Activated T-helper 9 cell treated with anti-CD3 and anti-CD28 coated beads, Interleukin-2, amount 50 U/mL, for 16 hours (primary cell): Measurements from ENCODE around the gene AIMP2.
"Not testable (repeated sequence)": the region's sequence is repeated elsewhere in the genome, so short reads cannot be mapped to it uniquely, and the experiment has no call there.

Experiments used
- DNase-seq: peaks from one replicate; pipeline ENCODE4 v3.0.0-alpha.2; 2020; ENCODE audit warnings: low read depth

The AIMP2 gene

DNA sequence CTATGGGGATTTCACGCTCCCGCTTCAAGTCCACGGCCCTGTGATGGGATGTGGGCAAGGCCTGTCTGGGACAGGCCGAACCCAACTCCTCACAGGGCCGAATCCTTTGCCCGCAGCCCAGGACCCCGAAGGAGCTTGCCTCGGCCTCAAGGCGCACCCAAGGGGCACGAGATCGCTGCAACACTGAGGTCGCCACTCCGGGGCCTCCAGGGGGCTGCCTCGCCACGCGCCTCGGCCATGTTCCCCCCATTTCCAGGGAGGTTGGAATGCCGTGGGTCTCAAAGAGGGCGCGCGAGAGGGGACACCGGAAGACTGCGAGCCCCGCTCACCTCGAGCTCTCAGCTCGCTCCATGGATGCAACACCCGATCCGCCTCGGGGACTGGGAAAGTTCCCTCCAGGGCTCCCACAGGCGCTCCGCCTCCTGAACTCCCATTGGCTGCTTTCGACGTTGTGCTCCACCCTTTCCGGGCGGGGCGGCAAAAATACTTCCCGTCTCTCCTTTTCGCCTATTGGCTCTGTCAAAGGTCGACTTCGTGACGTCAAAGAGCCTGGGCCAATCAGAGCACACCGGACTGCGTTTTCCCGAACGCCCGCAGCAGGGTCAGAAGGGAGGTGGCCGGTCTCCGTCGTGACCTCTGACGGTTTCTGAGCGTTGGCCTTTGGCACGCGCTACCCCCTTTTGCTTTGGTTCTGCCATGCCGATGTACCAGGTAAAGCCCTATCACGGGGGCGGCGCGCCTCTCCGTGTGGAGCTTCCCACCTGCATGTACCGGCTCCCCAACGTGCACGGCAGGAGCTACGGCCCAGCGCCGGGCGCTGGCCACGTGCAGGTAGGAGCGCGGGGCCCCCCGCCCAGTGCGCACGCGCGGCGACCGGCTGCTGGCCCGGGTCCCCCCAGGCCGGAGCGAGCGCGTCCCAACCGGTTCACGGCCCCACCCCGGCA lies at the start of gene AIMP2, which contains the start of gene PMS2:
TSS of gene AIMP2 (plus strand) at position 605 of the 944 bp plus-strand sequence. CDS start at position 697, 92 bp downstream.
TSS of gene PMS2 (minus strand) at position 382 of the 944 bp plus-strand sequence. CDS start at position 352, 30 bp downstream.
- peak; percentile 94 for DNase-seq

DNA sequence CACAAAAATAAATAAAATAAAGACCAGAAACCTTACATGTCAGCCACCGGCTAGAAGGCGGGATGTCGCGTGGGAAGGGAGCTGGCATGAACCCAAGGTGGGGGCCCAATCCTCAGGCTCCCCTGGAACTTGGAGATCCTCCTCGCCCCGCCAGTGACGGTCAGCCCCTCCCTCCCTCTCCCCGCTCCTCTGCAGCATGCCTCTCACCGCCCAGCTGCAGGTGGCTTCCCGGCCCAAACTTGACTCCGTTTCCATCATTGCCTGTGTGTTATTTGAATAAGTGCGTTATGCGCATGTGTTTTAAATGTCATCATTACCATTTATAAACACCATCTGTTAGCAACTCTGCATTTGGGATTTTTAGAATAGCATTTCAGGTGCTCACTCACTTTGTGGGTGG lies 45.9 kb upstream of the AIMP2 start:
- not testable (repeated sequence) for DNase-seq

DNA sequence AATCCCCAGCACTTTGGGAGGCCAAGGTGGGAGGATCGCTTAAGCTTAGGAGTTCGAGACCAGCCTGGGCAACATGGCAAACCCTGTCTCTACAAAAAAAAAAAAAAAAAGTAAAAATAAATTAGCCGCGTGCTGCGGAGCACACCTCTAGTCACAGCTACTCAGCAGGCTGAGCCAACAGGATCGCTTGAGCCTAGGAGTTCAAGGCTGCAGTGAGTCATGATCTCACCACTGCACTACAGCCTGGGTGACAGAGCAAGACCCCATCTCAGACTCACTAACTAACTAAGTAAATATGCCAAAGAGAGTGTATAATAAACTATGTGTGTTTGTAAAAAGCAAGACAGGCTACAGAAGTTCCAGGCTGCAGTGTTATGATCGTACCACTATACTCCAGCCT lies 45.3 kb upstream of the AIMP2 start:
- DNase-seq, result not testable (repeated sequence)

DNA sequence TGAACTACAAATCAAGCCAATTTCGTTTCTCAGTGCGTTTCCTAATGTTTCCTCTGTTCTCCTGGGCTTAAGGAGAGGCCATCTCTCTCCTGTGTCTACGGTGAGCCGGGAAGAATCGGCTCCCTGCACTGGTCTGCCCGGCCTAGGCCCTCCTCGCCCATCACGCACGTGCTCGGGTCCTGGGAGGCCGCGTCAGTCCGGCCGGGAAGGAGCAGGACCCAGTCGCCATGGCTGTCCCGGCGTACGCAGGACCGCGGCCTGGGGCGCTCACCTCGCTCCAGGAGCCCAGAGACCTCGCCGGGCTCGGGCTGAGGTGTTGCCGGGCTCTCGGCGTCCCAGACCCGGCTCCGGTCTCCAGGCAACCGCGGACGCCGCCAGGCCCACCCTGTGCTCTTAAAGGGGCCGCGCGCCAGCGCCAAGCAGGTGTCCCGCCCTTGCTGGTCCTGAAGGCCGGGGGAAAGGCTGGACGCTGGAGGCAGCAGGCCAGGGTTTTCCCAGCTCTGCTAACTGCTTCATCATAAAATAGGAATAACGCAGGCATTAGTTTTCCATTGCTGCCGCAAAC lies 38.6 kb upstream of the AIMP2 start, which contains the start of gene RSPH10B:
TSS of gene RSPH10B (minus strand) at position 343 of the 565 bp plus-strand sequence. CDS start 3,573 bp downstream, outside the sequence.
- DNase-seq, result not testable (repeated sequence)

DNA sequence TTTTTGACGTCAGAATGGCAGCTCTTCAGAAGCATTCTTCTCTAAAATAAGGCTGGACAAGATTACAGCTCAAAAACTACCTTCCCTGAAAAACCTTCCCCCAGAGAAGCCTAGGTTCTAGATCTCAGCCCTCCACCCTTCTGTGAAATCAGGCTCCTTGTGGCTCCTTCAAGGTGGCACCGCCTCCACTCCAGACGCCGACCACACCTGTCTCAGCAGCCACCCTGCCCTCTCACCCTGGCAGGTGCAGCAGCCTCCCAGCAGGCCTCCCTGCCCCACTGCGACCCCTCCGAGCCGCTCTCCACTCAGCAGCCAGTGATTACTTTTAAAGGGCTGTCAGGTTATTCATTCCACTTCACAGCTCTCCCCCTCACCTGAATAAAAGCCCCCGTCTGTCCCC lies 35.5 kb upstream of the AIMP2 start:
- DNase-seq, result not testable (repeated sequence)

DNA sequence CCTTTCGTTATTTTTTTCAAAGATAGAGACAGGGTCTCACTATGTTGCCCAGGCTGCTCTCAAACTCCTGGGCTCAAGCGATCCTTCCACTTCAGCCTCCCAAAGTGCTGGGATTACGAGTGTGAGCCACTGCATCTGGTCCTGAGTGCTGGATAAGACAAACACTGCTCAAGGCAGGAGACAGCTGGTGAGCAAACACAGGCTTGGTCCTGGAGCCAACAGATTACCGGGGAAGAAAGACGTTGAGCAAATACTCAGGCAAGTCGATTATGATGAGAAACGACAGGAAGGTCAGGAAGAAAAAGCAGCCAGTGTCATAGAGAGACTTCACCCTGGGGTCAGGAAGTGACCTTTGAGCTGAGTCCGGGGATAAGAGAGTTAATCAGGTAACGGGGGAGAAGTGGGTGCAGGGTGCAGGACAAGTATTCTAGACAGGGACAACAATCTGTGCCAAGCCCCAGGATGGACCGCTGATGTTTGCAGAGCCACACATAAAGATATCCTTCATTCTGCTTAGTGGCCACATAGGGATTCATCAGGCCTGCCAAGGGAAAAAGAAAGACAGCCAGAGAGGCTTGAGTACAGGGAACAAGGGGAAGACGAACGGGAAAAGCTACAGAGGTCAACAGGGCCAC lies 29.3 kb upstream of the AIMP2 start:
- DNase-seq, result not testable (repeated sequence)

DNA sequence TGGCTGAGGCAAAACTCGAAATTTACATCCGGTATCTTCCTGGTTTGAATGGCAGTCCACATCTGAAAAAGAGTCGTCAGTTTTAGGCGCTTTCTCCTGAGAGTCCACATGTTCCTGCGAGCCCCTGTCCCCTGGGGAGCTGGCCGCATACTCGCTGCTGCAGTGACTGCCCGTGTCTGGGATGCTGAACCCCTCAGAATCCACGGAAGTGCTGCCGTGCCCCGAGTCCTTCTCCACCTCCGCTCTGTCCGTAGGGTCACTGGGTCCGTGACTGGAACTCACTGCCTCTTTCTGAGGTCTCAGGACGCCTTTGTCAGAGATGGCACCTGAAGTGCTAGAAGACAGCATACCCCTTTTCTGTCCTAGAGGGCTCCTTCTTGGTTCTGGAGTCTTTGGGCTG lies 22.0 kb upstream of the AIMP2 start:
- not testable (repeated sequence) for DNase-seq

DNA sequence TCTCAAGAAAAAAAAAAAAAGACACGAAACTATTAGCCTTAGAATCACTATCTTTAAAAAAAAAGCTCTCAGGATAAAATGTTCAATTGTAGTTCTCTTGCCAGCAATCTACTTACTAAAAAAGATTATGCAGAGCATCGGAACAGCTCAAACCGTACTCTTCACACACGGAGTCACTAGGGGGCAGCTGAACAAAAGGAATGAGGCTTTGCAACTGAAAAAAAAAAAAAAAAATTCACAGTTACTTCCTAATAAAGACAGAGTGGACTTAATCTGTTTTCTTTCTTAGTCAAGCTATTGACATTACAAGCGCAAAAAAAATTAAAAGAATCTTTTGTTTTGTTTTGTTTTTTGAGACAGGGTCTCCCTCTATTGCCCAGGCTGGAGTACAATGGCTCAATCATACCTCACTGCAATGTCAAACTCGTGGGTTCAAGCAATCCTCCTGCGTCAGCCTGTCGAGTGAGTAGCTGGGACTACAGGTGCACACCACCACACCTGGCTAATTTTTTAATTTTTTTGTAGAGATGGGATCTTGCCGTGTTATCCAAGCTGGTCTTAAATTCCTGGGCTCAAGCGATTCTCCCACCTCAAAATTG lies 11.8 kb upstream of the AIMP2 start:
- no peak for DNase-seq

DNA sequence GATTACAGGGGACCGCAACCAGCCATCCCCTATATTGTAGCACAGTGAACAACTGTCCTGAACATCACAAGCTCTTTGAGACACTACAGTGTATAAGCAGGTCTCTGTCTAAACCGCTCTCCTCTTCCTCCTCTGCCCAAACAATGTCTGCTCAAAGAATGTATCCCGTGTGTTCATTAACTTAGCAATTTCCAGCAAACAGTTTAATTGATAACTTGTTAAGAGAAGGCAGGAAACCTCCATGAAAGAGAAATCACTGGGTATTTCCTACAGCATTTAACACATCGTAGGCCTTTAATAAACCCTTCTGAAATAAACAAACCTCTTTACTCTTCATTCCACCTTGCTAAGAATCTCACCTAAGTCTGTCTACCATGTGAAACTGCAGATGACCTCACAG lies 1.7 kb upstream of the AIMP2 start:
- DNase-seq, result no peak

DNA sequence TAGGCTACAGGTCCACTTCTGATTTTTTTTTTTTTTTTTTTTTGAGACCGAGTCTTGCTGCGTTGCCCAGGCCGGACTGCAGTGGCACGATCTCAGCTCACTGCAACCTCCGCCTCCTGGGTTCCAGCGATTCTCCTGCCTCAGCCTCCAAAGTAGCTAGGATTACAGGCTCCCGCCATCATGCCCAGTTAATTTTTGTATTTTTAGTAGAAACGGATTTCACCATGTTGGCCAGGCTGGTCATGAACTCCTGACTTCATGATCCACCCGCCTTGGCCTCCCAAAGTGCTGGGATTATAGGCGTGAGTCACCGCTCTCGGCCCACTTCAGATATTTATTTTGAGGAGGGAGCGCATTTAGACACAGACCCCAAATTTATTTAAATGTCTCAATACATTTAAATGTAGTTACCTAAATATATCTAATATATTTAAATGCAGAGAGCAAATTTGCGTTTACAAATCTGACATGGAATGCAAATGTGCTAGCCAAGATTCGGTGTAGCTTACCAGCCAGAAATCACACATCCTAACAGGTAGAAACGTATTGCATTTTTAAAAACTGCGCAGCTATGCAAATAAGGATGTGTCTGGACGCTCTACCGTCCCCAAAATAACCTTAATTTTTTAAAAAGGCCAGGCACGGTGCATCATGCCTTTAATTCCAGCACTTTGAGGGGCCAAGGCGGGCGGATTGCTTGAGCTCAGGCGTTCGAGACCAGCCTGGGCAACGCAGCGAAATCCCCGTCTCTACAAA lies 1.1 kb upstream of the AIMP2 start:
- not testable (repeated sequence) for DNase-seq

DNA sequence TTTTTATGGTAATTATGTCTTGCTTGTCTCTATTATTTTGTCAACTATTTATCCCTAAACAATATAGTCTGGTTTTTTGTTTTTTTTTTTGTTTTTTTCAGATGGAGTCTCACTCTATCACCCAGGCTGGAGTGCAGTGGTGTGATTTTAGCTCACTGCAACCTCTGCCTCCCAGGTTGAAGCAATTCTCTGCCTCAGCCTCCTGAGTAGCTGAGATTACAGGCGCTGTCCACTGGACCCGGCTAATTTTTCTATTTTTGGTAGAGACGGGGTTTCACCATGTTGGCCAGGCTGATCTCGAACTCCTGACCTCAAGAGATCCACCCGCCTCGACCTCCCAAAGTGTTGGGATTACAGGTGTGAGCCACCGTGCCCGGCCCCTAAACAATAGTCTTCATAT lies 1.3 kb downstream of the AIMP2 start:
- not testable (repeated sequence) for DNase-seq

DNA sequence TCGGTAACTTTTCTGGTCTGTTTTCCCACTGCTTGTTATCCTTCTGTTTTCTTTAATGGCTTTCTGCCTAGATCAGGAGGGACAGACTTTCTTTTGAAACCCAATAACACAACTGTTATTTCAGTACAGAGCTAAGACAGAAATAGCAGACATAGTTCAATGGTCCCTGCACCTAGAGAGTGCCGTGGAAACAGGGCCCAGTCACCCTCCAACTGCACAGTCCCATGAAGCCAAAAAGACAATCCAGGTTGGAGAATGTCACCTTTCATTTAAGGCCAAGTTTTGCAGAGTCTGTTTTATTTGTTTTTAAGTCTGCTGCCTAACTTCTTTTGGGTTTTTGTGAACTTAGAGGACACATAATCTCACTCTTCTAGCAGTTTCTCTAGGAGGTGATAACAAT lies 2.5 kb downstream of the AIMP2 start:
- DNase-seq, result no peak

DNA sequence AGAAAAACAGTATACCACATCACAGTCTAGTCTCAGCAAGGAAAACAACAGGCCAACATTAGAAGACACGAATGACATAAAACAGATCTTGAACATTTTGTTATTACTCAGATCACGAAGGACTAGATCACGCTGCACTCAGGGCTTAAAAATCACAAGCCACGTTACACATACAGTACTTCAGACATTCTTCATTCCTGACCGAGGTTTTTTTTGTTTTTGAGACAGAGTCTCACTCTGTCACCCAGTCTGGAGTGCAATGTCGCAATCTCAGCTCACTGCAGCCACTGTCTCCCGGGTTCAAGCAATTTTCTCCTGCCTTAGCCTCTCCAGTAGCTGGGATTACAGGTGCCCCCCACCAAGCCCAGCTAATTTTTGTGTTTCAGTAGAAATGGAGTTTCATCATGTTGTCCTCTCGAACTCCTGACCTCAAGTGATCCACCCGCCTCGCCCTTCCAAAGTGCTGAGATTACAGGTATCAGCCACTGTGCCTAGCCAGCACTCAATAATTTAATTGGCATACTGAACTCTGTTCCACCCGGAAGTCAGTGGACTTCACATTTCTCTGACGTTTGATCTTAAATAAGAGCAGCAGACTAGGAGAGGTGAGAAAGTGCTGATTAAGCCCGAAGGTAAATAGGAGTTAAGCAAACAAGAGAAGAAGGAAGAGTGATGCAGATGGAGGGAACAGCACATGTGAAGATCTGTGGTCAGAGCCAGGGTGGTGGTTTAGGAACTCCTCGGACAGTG lies 3.5 kb downstream of the AIMP2 start:
- no peak for DNase-seq

DNA sequence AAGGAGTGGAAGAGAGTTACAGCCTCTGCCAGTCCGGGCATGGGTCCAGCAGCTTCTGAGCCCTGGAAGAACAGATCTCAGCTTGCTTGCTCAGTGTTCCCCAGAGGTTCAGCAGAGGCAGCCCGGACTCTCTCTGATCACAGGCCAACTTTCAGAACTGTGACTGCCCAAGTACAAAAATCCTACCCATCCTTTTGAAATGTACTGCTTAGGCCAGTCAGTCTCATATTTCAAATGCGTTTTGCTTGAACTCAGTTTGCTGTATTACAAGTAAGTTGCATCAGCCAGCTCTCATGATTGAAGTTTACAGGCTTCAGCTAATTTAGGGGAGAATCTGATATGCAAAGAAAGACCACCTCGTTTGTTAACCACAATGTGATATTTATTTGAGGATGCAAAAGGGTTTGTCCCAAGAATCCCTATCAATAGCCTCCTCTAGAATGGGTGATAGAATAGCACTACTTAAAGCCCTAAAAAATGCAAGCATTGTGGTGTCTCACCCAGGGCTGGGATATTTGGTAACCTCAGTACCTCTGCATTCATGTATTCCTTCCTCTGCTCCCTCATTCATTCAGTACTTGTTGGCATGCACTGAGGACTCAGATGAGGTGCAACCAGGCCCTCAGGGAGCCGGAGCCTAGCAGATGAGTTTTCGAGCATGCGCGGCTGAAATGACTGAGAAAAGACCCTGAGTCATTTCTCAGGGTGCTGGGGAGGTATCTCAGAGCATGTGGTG lies 7.0 kb downstream of the AIMP2 start:
- no peak for DNase-seq

DNA sequence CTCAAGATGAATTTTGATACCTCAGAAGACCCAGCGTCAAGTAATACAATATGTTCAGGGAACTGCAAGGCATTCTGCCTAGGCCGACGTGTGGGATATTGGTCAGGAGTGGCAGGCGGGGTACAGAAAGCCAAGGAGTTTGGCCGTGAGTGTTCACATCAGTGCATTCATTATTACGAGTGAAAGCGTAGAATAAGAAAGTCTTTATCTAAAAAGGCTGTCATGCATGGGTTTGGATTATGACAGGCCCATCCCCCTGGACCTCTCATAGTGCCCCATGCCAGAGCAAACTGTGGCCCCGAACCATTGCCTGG lies 7.5 kb downstream of the AIMP2 start:
- DNase-seq, result no peak

DNA sequence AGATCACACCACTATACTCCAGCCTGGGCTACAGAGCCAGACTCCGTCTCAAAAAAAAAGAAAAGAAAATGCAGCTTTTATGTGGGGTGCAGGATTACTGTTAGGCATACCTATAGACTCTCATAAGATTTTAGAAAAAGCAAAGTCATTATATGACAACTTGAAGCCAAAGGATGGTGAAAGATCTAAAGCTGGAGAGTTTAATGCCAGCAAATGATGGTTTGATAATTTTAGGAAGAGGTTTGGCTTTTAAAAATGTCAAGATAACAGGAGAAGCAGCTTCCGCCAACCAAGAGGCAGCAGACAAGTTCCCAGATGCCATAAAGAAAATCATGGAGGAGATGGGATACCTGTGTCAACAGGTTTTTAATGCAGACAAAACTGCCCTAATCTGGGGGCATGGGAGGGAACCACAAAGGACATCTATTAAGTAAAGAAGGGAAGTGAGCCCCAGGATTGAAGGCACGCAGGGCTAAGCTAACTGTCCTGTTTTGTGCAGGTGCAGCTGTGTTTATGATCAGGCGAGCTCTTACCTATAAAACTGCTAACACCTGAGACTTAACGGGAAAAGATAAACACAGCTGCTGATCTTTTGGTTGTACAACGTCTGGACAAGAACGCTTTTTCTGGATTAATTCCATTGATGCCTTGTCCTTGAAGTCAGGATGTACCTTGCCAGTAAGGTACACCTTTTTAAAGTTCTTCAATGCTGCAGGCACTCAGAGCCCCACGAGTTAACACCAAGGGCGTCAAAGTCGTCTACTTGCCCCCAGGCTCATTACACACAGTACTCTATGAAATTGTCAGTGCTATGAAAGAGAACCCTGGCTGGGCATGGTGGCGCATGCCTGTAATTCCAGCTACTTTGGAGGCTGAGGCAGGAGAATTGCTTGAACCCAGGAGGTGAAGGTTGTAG lies 11.6 kb downstream of the AIMP2 start:
- no peak for DNase-seq

DNA sequence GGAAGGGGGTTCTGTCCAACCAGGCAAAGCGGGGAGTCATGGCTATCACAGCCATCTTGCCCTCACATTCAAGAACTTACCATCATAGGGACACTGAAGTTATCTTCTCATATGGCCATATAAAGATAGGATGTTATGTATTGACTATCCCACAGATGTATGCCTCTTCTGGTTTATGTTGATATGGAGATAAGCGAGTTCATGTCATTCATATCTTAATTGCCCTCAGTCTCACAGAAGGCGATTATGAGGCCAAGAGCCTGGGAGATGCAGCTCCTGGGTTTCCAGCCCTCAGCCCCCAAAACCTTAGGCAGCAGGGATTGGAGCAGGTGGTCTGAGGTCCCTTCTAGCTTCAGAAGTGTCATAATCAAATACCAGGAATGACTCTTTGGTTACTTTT lies 13.6 kb downstream of the AIMP2 start:
- no peak for DNase-seq

DNA sequence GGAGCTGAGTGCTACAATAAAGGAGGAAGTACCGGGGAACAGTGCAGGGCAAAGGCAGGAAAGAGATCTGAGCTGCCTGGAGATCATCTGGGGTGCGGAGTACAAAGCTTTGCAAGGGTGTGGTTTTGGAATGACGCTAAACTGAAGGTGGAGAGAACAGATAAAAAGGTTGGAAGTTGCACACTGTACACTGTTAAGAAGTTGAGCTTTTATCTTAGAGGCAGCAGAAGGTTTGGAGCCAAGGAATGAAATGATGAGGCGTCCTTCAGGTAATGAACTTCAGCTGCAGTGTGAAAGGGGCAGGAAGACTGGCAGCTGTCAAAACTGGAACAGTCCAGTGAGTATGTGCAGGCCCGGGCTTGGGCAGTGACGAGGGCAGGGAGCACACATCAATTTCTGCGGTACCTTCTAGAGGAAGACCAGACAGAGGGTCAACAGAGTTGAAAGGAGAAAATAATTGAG lies 14.9 kb downstream of the AIMP2 start:
- DNase-seq, result no peak
